Measurements from ENCODE around the gene FAM186B. TPM values are rescaled to one million over a fixed set of nuclear protein-coding genes. Genes with fewer than 3 reads are reported as not detected.
A peak's percentile ranks its signal among the peaks of the same experiment; 100 is the strongest.

FAM186B gene
- total RNA-seq, 1 donor from 2014 or later, result 0.36 TPM

GRCh38 chr12:49545815-49546214, 59.6 kb downstream of the FAM186B start:
- DNase-seq (ENCODE audit: low spot score) (no peak), ATAC-seq (no peak)
- intact Hi-C loops (cut with DNase I), result no loop called here

- no peak for ATAC-seq
- intact Hi-C loops (cut with DNase I), result no loop called here
- DNase-seq (ENCODE audit: low spot score), result no peak
These were observed 61.3 kb downstream of the FAM186B start for GRCh38 chr12:49543914-49544815.

- DNase-seq (ENCODE audit: low spot score), result no peak
- intact Hi-C loops (cut with DNase I), result no loop called here
- no peak for ATAC-seq
These were observed 62.1 kb downstream of the FAM186B start for GRCh38 chr12:49543221-49543913.

GRCh38 chr12:49542592-49543160, 62.8 kb downstream of the FAM186B start:
- no peak for DNase-seq (ENCODE audit: low spot score)
- ATAC-seq, result no peak
- intact Hi-C loops (cut with DNase I), result no loop called here

- intact Hi-C loops (cut with DNase I), result no loop called here
- peak; percentile 30 for DNase-seq (ENCODE audit: low spot score)
- ATAC-seq, result no peak
These were observed 63.4 kb downstream of the FAM186B start for GRCh38 chr12:49541911-49542505.

GRCh38 chr12:49541140-49541861, 64.1 kb downstream of the FAM186B start:
- DNase-seq (ENCODE audit: low spot score) (peak; percentile 44), ATAC-seq (no peak)
- intact Hi-C loops (cut with DNase I), result no loop called here

GRCh38 chr12:49540229-49541139, 65.0 kb downstream of the FAM186B start:
- DNase-seq (ENCODE audit: low spot score) (peak; percentile 31), ATAC-seq (no peak)
- intact Hi-C loops (cut with DNase I), result no loop called here

GRCh38 chr12:49539406-49540228, 65.8 kb downstream of the FAM186B start:
- ATAC-seq (no peak), DNase-seq (ENCODE audit: low spot score) (peak; percentile 51)
- intact Hi-C loops (cut with DNase I), result no loop called here

GRCh38 chr12:49538510-49539403, 66.7 kb downstream of the FAM186B start, which contains the start of gene KCNH3:
KCNH3 (plus strand) TSS chr12:49539030; CDS start chr12:49539417, 387 bp downstream.
- peak; percentile 81 for ATAC-seq
- intact Hi-C loops (cut with DNase I), result no loop called here
- DNase-seq (ENCODE audit: low spot score), result peak; percentile 86

- intact Hi-C loops (cut with DNase I), result no loop called here
- DNase-seq (ENCODE audit: low spot score), result peak; percentile 58
- ATAC-seq, result no peak
These were observed 67.5 kb downstream of the FAM186B start for GRCh38 chr12:49537752-49538509.

Other genes starting within 250 kb of the FAM186B start
- gene SPATS2, start 238.2 kb downstream of the FAM186B start, total RNA-seq, result 14.8 TPM
- gene KCNH3, start 66.6 kb downstream of the FAM186B start, total RNA-seq, result 0.27 TPM
- 39.3 TPM for gene MCRS1, start 37.5 kb downstream of the FAM186B start, total RNA-seq
- gene PRPF40B, start 17.9 kb upstream of the FAM186B start, total RNA-seq, result 37.9 TPM
- 64.8 TPM for gene FMNL3, start 101.8 kb upstream of the FAM186B start, total RNA-seq
- 396 TPM for gene TMBIM6, start 135.9 kb upstream of the FAM186B start, total RNA-seq
- 38.2 TPM for gene NCKAP5L, start 222.8 kb upstream of the FAM186B start, total RNA-seq
- gene BCDIN3D, start 237.5 kb upstream of the FAM186B start, total RNA-seq, result 3.9 TPM

All from sciatic nerve (tissue), 2 donors.